GM13976 (cell line): Measurements from ENCODE around the gene ZNF10.

Source experiments
- DNase-seq: peaks from one replicate; pipeline ENCODE4 v3.0.0; 2012; ENCODE audit warnings: low spot score
- in situ Hi-C: fragments of 300-500 bp; cut with MboI; formaldehyde crosslinking; loops from one replicate; pipeline ENCODE4 v1.12.0; 2022; ENCODE audit warnings: low sequenced_read_pairs, mixed read lengths, inconsistent platforms; ENCODE audit not compliant: unreplicated experiment
- TF ChIP-seq, protein P1 (sequence below): IDR thresholded peaks from 2 replicates; pipeline ENCODE4 v1.5.1; 2012; ENCODE audit warnings: borderline replicate concordance, mild to moderate bottlenecking; ENCODE audit not compliant: insufficient read depth; ENCODE audit errors: extremely low read depth, missing control alignments, control extremely low read depth

The ZNF10 gene

DNA sequence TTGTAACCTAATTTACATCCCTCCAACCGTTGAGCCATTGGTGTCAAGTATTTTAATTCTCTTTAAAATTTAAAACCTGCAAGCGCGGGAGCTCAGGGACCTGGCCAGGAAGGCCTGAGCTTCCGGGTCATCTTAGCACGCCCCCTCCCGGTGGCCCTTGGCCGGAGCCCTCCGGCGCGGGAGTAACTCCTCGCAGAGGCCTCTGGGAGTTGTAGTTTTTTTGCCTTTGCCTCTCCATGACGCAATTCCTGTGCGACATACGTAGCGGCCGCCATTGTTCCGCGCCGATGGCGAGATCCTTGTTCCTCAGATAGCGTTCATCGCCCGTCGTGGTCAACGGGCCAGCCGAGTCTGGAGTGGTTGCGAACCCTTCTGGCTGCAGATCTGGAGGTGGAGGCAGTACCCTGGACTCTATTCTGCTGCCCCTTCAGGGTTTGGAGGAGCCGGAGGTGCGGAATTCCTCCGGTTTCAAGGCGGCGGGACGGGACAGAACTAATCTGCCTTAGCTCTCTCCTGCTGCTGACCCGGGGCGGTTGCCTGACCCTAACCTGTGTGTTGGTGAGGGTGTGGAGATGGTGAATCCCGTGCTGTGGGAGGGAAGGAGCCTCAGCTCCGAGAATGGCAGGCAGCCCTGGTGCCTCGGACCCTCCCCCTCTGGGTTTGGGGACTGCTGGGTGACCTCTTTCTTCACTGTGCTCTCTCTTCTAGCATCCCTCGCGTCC is 51.0 kb downstream of the ZNF10 start, which contains the start of gene ZNF268:
ZNF268 (plus strand) TSS at position 258 of the 722 bp plus-strand sequence. CDS start 503 bp downstream, outside the sequence.
- in situ Hi-C loops: no loop called here
- TF ChIP-seq, protein P1, sequence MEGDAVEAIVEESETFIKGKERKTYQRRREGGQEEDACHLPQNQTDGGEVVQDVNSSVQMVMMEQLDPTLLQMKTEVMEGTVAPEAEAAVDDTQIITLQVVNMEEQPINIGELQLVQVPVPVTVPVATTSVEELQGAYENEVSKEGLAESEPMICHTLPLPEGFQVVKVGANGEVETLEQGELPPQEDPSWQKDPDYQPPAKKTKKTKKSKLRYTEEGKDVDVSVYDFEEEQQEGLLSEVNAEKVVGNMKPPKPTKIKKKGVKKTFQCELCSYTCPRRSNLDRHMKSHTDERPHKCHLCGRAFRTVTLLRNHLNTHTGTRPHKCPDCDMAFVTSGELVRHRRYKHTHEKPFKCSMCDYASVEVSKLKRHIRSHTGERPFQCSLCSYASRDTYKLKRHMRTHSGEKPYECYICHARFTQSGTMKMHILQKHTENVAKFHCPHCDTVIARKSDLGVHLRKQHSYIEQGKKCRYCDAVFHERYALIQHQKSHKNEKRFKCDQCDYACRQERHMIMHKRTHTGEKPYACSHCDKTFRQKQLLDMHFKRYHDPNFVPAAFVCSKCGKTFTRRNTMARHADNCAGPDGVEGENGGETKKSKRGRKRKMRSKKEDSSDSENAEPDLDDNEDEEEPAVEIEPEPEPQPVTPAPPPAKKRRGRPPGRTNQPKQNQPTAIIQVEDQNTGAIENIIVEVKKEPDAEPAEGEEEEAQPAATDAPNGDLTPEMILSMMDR: peak; percentile 82
- DNase-seq: peak; percentile 96

GRCh38 chr12:133190176-133190575 is 59.7 kb downstream of the ZNF10 start:
- DNase-seq: no peak
- TF ChIP-seq, protein P1: no peak
- in situ Hi-C loops: no loop called here

DNA sequence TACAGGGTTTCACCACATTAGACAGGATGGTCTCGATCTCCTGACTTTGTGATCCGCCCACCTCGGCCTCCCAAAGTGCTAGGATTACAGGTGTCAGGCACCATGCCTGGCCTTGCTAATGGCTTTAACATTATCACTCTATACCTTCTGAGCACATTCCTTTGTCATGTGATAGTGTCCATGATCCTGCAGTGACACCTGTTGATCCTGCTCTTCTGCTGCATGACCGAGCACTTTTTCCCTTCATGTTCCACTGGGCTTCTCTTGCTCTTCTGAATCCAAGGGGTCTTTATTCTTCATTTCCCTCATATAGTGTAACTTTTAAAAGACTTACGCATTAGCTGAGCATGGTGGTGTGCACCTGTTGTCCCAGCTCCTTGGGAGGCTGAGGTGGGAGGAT is 62.4 kb downstream of the ZNF10 start:
- TF ChIP-seq, protein P1: no peak
- DNase-seq: no peak
- in situ Hi-C loops: no loop called here

GRCh38 chr12:133201888-133202287 is 71.5 kb downstream of the ZNF10 start:
- no peak for DNase-seq
- TF ChIP-seq, protein P1: no peak
- in situ Hi-C loops: no loop called here

- TF ChIP-seq, protein P1: no peak
- DNase-seq: no peak
- in situ Hi-C loops: no loop called here
Measured at GRCh38 chr12:133202493-133203343, 72.3 kb downstream of the ZNF10 start.

GRCh38 chr12:133203344-133204263 is 73.2 kb downstream of the ZNF10 start:
- DNase-seq: no peak
- in situ Hi-C loops: no loop called here

More at GRCh38 chr12:133203344-133204263, 73.2 kb downstream of the ZNF10 start:
- TF ChIP-seq, protein P1: no peak
